ENCODE data around the gene SLC25A3. TPM values are rescaled to one million over a fixed set of nuclear protein-coding genes. Genes with fewer than 3 reads are reported as not detected.
A peak's percentile ranks its signal among the peaks of the same experiment; 100 is the strongest.

The SLC25A3 gene
- total and polyA plus RNA-seq, 2 of the 13 experiments (the other 11 are each of a cell fraction or from before 2014, with no cell fraction given) = 292 to 829 TPM

- TF ChIP-seq STAT6 (CRISPR knock-in tag; IDR thresholded peaks at IDR 0.05; ENCODE audit: borderline replicate concordance) (no peak), NCOA5 (CRISPR knock-in tag; IDR thresholded peaks at IDR 0.05) (no peak), FOXM1 (CRISPR knock-in tag; IDR thresholded peaks at IDR 0.05) (no peak), ZNF274 (CRISPR knock-in tag; IDR thresholded peaks at IDR 0.05) (peak; percentile 53; the same call in 1 of the 2 replicates), ZNF367 (CRISPR knock-in tag; IDR thresholded peaks at IDR 0.05; ENCODE audit: borderline replicate concordance) (0 out of 2 replicates have a peak, but pooled peaks have one; percentile 10), SP1 (IDR thresholded peaks at IDR 0.05) (no peak), SP1 (CRISPR knock-in tag; IDR thresholded peaks at IDR 0.05) (peak; percentile 86), AKAP8 (CRISPR knock-in tag; IDR thresholded peaks at IDR 0.05) (no peak; the same call in 1 of the 2 replicates), ZNF614 (CRISPR knock-in tag; IDR thresholded peaks at IDR 0.05; ENCODE audit: borderline replicate concordance) (peak; percentile 64; the same call in 1 of the 2 replicates), ZNF143 (CRISPR knock-in tag; IDR thresholded peaks at IDR 0.05) (peak; percentile 26; the same call in 1 of the 2 replicates), IKZF5 (CRISPR knock-in tag; IDR thresholded peaks at IDR 0.05) (peak; percentile 53; the same call in 1 of the 2 replicates), CEBPZ (IDR thresholded peaks at IDR 0.05; ENCODE audit: low read length) (no peak), ADNP (CRISPR knock-in tag; IDR thresholded peaks at IDR 0.05) (no peak), DMTF1 (CRISPR knock-in tag; IDR thresholded peaks at IDR 0.05) (no peak), CHCHD3 (CRISPR knock-in tag; IDR thresholded peaks at IDR 0.05) (no peak), IKZF4 (CRISPR knock-in tag; IDR thresholded peaks at IDR 0.05; ENCODE audit: borderline replicate concordance, low read depth, not compliant biosample characterization) (no peak), PCBP2 (optimal IDR thresholded peaks at IDR 0.05; ENCODE audit: low read depth, low read length, poor library complexity, severe bottlenecking) (no peak), ZNF580 (CRISPR knock-in tag; IDR thresholded peaks at IDR 0.05; ENCODE audit: borderline replicate concordance, low read depth) (peak; percentile 86; the same call in 1 of the 2 replicates), KLF6 (CRISPR knock-in tag; IDR thresholded peaks at IDR 0.05) (peak; percentile 94)
These were observed at the start of gene SLC25A3 (continued) for GRCh38 chr12:98593351-98594049.

All from HepG2 (cell line).